GM12874 (cell line): Measurements from ENCODE around the gene DCLK2.

ENCODE experiments used
- CTCF ChIP-seq: IDR thresholded peaks from 2 replicates; pipeline ENCODE4 v1.5.1; 2011; ENCODE audit warnings: low read depth, mild to moderate bottlenecking, control low read depth, low read length, moderate library complexity; ENCODE audit not compliant: insufficient read depth

Gene DCLK2

GRCh38 chr4:150117094-150117493, 38.8 kb downstream of the DCLK2 start:
- no peak for TF ChIP-seq CTCF

- TF ChIP-seq CTCF: no peak
Measured at GRCh38 chr4:150117629-150118028, 39.4 kb downstream of the DCLK2 start.

- no peak for TF ChIP-seq CTCF
Measured at GRCh38 chr4:150119492-150119891, 41.2 kb downstream of the DCLK2 start.

GRCh38 chr4:150123087-150123486, 44.8 kb downstream of the DCLK2 start:
- TF ChIP-seq CTCF: no peak

GRCh38 chr4:150123796-150124677, 45.8 kb downstream of the DCLK2 start:
- TF ChIP-seq CTCF: no peak

- no peak for TF ChIP-seq CTCF
Measured at GRCh38 chr4:150126201-150126863, 48.1 kb downstream of the DCLK2 start.

GRCh38 chr4:150126864-150127203, 48.6 kb downstream of the DCLK2 start:
- no peak for TF ChIP-seq CTCF
